OCI-LY7 (cell line): ENCODE data around the gene CSNK1E.

Source experiments
- EZH2phosphoT487 ChIP-seq: fragments of 200-600 bp; sonication (generic); IDR thresholded peaks from 2 replicates; pipeline ENCODE4 v1.6.1; 2018; ENCODE audit warnings: low read depth, borderline replicate concordance, mild to moderate bottlenecking, mixed run types, antibody characterized with exemption, low read length, moderate library complexity, mixed read lengths
- TF ChIP-seq, protein P1 (sequence below): fragments of 200-600 bp; sonication (generic); conservative IDR thresholded peaks from 2 replicates; pipeline ENCODE4 v1.5.1; 2014; ENCODE audit warnings: mild to moderate bottlenecking, antibody characterized with exemption, low read length, moderate library complexity, mixed read lengths

DNA sequence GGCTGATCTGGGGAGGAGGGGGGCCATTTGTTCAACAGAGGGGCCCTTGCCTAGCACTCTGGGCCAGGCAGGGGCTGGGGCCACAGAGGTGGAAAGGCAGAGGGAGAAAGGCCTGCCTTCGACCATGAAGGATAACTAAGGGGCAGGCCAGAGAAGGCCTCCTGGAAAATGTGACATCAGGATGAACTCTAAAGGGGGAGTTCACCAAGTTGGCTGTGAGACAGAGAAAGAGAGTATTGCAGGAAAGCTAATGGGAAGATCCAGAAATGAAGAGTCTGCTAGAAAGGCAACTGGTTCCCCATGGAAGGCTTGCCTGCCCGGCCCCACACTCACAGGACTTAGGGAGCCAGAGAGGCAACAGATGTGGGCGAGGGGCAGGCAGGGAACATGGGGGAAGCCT, 16.3 kb downstream of the CSNK1E start:
- TF ChIP-seq, protein P1, sequence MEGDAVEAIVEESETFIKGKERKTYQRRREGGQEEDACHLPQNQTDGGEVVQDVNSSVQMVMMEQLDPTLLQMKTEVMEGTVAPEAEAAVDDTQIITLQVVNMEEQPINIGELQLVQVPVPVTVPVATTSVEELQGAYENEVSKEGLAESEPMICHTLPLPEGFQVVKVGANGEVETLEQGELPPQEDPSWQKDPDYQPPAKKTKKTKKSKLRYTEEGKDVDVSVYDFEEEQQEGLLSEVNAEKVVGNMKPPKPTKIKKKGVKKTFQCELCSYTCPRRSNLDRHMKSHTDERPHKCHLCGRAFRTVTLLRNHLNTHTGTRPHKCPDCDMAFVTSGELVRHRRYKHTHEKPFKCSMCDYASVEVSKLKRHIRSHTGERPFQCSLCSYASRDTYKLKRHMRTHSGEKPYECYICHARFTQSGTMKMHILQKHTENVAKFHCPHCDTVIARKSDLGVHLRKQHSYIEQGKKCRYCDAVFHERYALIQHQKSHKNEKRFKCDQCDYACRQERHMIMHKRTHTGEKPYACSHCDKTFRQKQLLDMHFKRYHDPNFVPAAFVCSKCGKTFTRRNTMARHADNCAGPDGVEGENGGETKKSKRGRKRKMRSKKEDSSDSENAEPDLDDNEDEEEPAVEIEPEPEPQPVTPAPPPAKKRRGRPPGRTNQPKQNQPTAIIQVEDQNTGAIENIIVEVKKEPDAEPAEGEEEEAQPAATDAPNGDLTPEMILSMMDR: no peak
- TF ChIP-seq EZH2phosphoT487: no peak
